22Rv1 (cell line): ENCODE results near the gene UBASH3A.

Source experiments
- CTCF ChIP-seq: fragments of 450-650 bp; IDR thresholded peaks from 2 replicates; pipeline ENCODE4 v1.5.1; 2017; ENCODE audit warnings: mild to moderate bottlenecking
- ZFX ChIP-seq: fragments of 450-650 bp; IDR thresholded peaks from 2 replicates; pipeline ENCODE4 v1.6.1; 2017; ENCODE audit warnings: antibody characterized with exemption, borderline replicate concordance

GRCh38 chr21:42405064-42406013 lies 1.6 kb downstream of the UBASH3A start:
- no peak for TF ChIP-seq CTCF
- no peak for TF ChIP-seq ZFX
